NCI-H1048 (cell line): ENCODE results near the gene MCM3.
A peak's percentile ranks its signal among the peaks of the same experiment; 100 is the strongest.

ENCODE experiments used
- DNase-seq: peaks from one replicate; lab custom pipeline; 2025; lab: John Stamatoyannopoulos, UW

The MCM3 gene

DNA sequence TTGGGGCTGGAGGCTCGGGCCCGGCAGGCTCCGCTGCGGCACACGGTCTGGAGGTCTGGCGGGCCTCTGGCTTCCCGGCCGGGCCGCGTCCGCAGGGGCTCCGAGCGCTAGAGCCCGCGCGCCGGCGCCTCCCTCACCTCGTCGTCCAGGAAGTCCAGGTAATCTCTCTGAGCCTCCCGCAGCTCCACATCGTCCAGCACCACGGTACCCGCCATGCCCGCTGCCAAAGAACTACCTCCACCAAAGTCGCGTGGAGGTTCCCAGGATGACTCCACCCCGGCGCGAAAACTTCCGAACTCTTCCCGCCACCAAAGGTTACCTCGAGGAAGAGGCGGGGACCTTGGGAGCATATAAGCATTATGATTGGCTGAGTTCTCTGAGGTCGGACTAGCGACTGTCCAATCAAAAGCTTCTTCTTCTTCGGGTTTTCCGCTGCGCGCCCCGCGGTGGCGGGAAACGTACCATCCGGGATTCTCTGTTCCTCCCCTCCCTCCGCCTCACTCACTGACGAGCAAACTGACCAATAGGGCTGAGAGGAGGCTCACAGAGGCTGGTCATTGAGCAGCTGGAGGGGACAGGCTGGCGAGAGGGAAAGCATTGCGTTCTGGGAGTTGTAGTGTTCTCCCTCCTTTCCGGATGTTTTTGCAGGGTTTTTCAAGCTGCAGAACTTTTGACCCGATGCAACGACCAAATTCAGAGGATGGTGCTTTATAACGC lies at the start of gene MCM3:
MCM3 (minus strand) TSS at position 283 of the 717 bp plus-strand sequence; CDS start at position 215, 68 bp downstream.
- DNase-seq = peak; percentile 99

DNA sequence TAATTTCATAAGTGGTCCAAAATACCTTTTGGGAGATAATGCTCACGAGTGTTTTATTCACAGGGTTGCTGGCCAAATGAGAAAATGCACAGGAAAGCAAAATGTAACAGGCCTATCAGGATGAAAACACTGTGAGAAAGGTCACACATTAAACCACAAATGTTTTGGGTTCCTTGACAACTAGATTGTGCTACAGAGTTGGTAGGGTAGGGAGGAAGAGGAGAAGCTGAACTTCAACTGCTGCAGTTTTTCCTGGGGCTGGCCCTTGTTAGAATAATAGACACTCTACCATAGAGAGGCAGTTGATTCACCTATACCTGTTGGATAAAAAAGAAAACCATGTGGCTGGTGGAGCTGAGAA lies 49.3 kb upstream of the MCM3 start:
- DNase-seq = no peak

DNA sequence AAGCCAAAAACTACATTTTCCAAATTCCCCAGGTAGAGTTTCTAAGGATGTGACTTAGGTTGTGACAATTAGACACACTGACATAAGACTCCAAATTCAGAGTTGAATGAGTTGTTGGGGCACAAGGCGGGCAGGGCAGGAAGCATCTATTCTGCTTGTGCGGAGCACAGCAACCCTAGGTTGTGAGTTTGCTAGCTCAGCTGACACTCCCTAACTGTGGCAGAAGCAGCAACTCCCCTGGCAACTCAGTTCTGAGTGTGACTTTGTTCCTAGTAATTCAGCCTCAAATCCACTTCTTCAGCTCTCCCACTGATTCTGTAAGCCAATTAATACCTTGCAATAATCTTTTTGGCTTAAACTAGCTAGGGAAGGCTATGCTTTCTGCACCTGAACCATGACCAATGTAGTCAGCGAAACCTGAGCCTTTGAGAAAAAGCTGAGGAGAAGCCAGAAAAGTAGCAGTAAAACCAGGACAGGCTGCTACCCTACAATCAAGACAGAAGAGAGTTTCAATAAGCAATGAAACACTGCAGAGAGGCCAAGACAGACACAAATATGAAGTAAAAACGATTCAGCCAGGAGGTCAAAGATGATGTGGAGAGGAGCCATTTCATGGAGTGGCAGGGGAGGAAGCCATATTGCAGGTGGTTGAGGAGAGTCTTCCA lies 47.4 kb upstream of the MCM3 start:
- DNase-seq = no peak

DNA sequence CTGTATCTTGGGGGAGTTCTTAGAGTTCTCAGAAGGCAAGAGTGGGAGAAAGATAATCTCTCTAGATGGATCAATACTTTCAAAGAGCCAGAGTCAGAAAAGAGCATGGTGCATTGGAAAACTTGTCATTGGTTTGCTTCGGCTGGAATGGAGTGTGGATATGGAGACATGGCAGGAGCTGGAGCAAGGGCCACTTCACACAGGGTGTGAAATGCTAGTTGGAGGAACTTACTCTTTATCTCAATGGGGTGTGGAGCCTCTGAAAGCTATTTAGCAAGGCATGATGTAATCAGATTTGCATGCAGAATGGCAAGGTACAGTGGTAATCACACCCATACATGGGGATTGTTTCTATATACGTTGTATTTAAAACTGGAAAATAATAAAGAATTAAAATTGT lies 45.9 kb upstream of the MCM3 start:
- no peak for DNase-seq

DNA sequence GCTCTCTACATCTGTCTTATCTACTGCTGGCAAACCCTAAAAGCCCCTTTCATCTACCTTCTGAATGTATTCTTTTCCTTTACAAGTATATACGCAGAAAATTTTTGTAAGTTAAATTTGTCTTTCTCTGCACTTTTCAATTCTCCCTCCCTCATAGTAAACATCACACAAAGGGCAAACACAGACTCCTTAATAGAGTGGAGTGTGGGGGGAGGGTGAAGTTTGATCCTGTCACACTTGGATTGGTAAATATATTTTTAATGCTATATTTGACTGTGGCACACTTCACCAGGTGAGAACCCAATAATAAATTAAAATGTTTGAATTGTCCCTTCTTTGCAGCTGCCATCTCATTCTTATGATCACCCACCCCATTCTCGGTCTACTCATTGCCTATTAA lies 44.2 kb upstream of the MCM3 start:
- no peak for DNase-seq

DNA sequence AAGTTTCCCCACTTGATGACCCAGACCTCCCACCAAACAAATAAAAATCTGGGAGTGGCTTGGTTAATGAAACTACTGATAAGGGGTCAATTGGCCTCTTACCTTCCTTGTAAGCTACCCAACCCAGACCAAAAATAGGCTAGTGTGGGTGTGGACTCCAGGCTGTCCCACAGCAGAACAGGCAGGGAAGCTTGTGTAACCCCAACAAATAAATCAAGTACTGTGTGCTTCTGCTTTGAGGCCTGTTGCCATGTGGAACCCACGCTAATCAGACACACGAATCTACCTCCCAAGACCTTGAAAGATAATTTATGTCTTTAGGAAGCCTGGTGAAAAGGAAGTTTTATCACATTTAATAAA lies 43.7 kb upstream of the MCM3 start:
- DNase-seq = no peak

DNA sequence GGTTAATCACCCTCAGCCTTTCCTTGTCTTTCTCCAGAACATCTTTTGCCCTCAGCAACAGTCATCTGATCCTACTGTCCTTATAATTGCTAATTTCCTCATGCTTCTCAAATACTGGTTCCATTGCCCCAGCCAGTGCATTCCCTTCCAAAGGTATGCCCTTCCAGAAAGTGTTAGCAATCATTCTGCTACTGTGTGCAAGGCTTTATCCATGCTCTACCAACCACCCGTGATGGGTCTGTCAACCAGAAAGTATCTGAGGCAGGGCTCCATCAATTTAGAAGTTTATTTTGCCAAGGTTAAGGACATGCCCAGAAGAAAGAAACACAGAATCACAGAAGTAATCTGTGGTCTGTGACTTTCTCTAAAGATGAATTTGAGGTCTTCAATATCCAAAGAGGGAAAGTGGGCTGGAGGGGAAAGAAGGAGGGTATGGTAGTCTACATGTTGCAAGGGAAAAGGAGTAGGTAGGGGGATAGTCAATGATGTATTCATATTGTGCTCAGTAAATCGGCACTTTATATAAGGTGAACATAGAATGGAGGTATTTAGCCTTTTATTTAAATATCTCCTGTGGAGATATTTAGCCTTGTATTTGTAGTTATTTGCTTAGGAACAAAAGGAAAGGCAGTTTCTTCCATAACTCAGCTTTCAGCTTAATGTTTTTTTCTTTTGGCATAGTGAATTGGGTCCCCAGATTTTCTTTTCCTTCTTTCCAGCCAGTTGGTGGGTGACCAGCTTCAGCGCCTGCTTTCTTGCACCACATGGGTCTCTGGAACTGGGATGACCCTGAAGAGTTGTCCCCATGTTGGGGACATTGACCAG lies 42.2 kb upstream of the MCM3 start:
- DNase-seq = no peak

DNA sequence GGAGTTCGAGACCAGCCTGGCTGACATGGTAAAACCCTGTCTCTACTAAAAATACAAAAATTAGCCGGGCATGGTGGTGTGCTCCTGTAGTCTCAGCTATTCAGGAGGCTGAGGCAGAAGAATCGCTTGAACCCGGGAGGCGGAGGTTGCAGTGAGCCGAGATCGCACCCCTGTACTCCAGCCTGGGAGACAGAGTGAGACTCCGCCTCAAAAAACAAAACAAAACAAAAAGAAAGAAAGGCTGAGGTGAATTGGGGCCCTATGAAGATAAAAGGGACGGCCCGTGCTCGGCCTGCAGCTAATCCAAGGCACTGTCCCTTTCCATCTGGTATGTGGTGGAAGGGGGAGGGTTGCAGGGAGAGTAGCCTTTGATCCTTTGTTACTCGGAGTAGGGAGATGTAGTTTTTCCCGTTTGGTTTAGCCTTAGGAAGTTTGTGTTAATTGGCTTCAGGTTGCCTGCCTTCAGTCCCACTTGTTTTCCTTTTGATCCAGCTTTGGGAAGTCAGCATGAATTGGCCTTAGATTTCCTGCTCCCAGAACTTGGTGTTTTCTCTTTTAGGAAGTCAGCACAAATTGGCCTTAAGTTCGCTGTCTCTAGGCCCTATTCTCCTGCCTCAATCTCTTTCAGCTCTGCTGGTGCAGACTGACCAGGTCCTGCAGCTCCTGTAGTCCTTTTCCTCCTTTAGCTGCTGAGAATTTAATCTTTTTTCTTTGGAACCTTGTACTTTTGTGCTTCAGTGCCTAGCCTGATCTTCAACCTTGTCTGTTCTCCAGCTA lies 41.3 kb upstream of the MCM3 start:
- no peak for DNase-seq

DNA sequence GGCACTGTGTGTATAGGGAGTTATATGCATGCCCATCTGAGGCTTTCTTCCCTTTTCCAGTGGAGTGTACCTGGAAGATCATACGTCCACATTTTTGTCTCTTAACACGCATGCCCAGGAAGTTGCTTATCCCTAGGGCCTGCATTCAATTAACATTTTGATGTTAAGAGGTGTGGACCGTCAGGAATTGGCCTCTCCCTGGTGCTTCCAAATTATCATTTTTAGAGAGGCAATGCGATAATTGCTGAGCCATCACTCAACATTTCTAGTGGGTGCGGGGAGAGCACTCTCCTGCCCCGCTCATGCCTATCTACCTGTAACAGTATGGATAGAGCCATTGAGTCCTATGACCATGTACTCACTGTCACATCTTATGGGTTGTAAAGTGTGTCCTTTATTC lies 39.6 kb upstream of the MCM3 start:
- DNase-seq = no peak

DNA sequence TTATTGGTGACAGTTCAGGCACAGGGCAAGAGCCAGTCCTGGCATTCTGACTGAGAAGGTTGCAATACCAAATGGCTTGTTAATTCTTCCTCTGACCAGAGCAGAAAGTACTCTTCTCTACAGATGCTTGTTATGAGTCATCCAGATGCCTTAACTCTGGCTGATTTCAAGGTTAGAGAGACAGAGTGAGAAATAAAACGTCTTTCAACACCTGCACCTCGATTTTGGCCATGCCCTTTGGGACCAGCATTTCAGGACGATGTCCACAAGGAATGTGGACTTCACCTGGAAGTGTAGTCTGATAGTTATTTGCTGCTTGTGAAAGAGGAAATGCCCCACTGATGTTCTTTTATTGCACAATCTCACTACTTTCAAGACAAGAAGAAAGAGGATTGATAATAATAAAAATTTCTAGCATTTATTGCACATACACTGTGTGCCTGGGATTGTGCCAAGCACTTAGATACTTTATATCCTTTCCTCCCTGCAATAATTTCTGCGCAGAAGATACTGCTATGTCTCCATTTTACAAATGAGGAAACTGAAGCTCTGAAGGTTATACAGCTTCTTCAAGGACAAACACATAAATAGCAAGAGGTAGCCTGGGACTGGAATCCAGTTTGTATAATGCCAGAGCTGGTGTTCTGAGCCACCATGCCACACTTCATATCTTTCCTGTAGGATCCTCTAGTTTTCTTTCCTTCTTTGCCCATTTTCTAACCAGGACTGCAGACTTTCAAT lies 33.5 kb upstream of the MCM3 start:
- DNase-seq = no peak

DNA sequence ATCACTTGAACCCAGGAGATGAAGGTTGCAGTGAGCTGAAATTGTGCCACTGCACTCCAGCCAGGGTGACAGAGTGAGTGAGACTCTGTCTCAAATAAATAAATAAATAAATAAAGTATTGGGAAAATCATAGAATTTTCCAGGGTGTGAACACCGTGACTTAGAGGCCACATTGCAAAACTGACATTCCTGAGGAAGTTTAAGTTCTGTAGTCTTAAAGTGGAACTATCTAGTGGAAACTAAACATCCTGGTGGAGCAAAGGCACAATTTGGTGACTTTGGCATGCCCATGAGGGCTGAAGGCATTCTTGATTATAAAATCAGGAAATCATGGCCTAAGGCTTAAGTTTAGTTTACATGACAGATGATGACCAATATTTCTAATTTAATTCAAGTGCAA lies 32.7 kb upstream of the MCM3 start:
- no peak for DNase-seq

DNA sequence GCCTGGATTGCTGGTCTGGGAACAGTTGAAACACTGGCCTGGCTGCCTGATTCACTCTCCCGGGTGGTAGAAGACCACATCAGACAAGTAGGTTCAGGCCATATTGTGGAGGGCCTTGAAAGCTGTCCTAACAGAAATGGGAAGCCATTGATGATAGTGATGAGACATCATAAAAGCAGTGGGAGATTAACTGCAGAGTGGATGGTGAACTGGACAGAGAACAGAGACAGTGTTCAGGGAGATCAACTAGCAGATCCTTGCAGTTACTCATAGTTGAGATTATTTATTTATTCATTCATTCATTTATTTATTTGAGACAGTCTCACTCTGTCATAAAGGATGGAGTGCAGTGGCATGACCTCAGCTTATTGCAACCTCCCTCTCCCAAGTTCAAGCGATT lies 30.2 kb upstream of the MCM3 start:
- no peak for DNase-seq

DNA sequence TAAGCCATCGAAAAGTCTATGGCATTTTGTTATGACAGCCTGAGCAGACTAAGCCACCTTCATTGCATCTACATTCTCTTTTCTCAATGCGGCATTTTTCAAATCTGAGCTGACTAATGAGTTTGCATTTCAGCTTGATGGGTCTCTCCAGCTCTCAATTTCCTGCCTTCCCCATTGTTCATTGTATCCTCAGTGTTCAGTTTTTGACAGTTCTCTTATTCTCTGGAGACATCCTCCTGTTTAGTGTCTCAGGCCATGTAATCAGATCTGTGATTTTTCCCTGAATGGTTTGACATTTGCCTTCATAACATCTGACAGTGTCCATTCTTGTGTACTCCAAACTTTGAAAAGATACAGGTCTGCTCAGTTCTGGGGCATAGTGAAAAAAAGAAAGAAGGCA lies 27.9 kb upstream of the MCM3 start:
- no peak for DNase-seq

DNA sequence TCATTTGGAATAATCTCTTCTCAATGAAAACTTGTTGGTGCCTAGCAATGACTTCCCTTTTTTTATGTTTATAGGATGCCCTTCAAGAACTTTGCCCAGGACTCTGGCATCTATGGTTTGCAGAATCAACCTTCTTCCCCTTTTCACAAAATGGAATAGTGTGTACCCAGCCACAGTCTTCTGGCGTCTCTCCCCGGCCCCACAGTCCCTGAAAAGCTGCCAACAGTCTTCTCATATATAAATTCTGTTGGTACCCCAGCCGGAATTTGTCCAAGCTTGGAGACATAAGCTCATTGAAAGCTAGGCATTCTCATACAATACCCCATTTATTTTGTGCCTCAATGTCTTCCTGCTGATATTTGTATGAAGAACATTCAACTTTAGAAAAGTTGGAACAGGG lies 26.4 kb upstream of the MCM3 start:
- DNase-seq = no peak

DNA sequence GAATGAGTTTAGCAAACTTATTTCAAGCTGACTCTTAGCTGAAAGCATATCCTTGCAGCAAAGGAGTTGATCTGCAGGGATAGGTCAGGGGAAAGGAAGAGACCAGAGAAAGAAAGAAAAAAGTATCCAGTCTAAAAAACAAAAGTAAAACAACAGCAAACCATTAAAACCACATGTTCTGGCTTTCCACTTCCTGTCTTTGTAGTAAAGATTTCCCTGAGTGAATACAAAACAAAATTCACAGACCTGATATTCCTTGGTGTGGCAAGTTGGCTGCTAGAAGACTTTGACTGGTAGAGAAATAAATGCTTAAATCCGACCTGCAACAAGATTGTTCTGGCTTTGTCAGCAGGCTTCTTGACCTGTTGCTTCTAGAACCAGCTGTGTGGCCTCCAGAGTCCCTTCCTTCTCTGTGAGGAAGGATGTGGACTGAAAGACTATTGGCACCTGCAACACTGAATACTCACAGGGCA lies 23.4 kb upstream of the MCM3 start:
- DNase-seq = no peak

DNA sequence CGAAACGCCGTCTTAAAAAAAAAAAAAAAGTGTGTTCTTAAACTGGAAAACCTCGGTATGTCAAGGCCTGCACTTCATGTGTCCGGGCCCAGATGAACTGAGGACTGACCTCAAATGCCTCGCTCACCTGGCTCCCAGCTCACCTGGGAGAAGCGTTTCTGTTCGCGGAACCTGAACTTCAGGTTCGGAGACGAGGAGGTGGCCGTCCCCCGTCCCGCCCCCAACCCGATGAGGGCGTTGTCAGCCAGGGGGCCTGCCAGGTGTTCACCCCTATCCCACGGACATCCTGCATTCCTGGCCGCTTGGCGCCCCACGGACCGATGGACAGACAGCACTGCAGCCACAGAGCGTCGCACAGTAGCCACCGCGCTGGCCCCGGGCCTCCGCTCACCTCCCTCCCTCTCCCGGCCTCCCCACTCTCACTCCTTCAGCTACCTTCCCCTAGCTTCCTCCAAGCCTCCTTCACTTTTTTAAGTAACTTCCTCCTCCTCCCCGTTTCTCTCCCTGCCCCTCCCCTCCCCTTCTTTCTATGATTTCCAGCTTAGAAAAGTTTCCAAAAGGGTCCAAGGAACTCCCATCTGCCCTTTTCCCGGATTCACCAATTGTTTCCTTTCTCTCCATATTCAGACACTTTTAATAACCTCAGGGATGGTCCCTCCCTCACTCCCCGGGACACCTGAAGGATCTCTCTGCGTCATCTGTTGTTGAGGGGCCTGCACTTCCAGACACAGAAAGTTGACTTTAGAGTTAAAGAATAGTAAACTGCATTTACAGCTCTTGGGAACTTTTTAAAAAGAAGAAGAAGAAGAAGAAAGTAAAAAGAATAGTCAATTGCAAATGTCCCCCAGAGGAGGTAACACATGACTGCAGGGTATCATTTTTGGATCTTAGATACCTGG lies 22.7 kb upstream of the MCM3 start:
- no peak for DNase-seq

DNA sequence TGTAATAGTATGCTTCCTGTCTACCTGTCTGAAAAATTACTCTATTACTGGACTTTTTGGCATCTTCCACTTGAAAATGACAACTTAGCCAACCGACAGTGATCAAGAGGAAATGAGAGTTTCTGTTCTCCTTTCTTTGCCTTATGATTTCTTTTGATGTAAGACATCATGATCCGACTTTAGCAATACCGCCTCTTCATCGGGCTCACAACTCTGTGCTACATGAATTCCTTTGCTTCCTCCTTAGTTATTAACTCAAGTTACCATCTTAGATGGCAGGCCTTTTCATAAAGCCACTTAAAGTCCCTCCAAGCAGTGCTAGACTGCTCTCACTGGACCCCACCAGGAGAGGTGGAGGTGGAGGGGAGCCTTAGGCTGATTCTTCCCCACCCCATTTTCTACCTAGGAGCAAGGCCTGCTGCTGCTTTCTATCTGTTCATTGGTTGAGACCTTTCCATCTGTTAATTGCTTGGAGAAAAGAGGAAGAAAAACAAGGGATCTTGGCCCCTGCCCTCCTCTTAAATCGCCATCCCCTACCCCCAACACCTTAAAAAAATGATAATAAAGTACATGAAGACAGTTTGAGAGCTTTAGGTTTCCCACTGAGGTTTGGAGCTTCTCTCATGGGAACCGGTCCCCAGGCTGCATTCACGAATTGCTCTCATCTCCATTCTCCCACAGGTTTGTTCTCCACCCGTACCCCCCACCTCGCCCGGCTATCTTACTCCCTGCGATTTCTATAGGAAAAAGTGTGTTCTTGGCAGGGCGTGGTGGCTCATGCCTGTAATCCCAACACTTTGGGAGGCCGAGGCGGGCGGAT lies 21.6 kb upstream of the MCM3 start:
- no peak for DNase-seq

DNA sequence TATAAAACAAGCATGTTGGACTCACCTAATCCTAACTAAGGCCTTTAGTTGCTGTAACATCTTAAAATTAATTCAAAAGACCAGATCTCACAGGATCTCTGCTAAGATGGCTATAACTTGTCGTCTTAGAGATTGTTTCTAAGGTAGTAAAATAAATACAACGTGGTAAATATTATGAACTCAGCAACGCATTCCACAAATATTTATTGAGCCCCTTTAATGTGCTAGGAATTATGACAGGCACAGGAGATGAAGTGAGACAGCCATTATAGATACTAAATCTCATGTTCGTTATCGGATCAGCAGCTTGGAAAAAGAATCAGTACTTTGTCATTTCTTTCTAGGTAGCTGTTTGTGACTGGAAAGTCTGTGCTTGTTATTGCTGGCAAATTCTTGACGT lies 20.9 kb upstream of the MCM3 start:
- DNase-seq = no peak

DNA sequence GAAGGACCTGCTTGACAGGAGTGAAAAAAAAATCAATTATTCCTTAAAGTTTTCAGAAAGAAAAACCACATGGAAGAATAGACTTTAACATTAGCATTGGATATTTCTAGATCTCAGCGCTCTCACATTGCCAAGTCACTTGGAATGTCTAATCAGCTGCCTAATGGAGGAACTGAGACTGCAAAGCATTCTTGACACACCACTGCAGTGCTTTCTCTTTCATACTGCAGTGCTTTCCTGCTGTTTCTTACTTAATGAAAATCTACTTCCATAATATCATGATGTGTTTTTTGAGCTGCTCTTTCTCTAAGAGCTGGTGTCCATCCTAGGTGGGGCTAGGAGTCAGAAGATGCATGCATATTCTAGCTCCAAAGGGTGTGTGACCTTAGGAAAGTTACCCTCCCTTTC lies 20.4 kb upstream of the MCM3 start:
- no peak for DNase-seq

DNA sequence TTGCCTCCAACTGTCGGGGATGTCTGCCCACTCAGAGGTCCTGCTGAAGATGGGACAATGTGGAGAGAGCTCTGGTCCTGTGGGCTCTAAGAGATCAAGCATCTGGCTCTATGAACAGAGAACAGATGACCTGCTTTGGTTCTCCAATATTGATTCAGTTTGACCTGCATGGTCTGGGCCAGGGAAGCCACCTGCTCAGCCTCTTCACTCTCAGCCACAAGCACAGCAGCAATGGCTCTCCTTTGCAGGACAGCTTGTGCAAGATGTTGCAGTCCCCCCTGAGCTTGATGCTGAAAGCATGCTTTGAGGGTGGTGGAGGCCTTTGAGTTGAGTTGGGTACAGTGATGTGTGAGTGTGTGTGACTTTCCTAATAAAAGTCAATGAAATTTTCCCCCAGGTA lies 18.6 kb upstream of the MCM3 start:
- DNase-seq = no peak
